IgD-negative memory B cell (primary cell): ENCODE results near the gene TAAR8. TPM values are rescaled to one million over a fixed set of nuclear protein-coding genes. Genes with fewer than 3 reads are reported as not detected.

Experiments used
- H3K27ac Mint-ChIP-seq, 3 donors: one replicate each; pipeline ENCODE4 v1.8.0; 2020 to 2022; ENCODE audit warnings: mild to moderate bottlenecking in 3 of 3, mixed read lengths in 3 of 3, moderate library complexity in 1 of 3
- H3K27me3 Mint-ChIP-seq: one replicate; pipeline ENCODE4 v1.8.0; 2021; ENCODE audit warnings: mixed read lengths
- H3K36me3 Mint-ChIP-seq: one replicate; pipeline ENCODE4 v1.8.0; 2020; ENCODE audit warnings: mild to moderate bottlenecking, mixed read lengths
- H3K4me1 Mint-ChIP-seq, 3 donors: one replicate each; pipeline ENCODE4 v1.8.0; 2020 to 2022; ENCODE audit warnings: mixed read lengths in 3 of 3, mild to moderate bottlenecking in 1 of 3
- H3K4me3 Mint-ChIP-seq, 4 donors: one replicate each; pipeline ENCODE4 v1.8.0; 2020 to 2022; ENCODE audit warnings: mild to moderate bottlenecking in 4 of 4, mixed read lengths in 4 of 4, moderate library complexity in 3 of 4
- H3K9me3 Mint-ChIP-seq, 3 donors: one replicate each; pipeline ENCODE4 v1.8.0; 2020 to 2021; ENCODE audit warnings: mixed read lengths in 3 of 3, mild to moderate bottlenecking in 1 of 3
- polyA plus RNA-seq: library from polyadenylated mRNA; unstranded; fragments of 300-500 nt; fragmentation: Illumina TruSeq; gene quantifications from one replicate; pipeline ENCODE4 v1.2.3, GENCODE V29; 2021

TAAR8 gene, protein sequence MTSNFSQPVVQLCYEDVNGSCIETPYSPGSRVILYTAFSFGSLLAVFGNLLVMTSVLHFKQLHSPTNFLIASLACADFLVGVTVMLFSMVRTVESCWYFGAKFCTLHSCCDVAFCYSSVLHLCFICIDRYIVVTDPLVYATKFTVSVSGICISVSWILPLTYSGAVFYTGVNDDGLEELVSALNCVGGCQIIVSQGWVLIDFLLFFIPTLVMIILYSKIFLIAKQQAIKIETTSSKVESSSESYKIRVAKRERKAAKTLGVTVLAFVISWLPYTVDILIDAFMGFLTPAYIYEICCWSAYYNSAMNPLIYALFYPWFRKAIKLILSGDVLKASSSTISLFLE
- not detected for polyA plus RNA-seq

DNA sequence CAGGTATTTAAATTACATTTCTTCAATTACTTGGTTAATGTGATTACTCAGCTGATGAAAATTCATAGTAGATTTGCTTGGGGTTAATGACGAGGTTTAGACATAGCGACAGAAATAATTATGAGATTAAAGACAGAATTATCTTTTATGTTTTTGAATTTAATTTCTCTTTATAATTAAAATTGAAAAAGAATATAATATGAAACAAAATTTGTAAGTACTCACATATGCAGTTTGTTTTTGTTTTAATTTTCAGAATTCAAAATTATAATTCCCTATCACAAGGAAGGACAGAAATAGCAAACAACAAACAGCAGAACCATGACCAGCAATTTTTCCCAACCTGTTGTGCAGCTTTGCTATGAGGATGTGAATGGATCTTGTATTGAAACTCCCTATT is at the start of gene TAAR8:
Gene TAAR8, plus strand, starts transcription at position 301 of the 400 bp plus-strand sequence. Its CDS starts 21 bp downstream, at position 322.
- Mint-ChIP-seq H3K27ac (no peak within 1 kb of the TSS), H3K9me3 (no peaks in the 10 kb centered on the region), H3K4me3 (no peak within 1 kb of the TSS), H3K36me3 (no peaks in the 10 kb centered on the region), H3K27me3 (peaks cover 7% of the 10 kb centered on the region), H3K4me1 (peaks cover 0 to 5% (median 0%) of the 10 kb centered on the region in 3 donors)

DNA sequence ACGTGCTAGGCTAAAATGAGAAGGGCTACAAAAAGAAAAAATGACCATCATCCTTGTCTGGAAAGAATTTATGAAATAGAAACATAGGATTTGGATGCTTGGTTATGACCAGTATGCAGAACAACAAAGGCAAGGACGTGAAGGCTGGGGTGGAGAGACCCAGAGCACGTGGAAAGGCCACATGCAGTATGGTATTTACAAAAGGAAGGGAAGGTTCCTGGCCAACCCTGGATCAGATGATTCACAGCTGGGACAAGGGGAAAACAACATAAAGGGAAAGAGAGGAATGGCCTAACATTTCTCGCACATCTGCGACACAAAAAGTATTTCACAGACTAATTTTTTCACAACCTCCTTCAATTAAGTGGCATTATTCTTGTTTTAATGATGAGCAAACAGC is 47.7 kb upstream of the TAAR8 start:
- H3K27ac Mint-ChIP-seq = peak overlapping the region; percentile 18 to 72 (median 65)
- H3K4me1 Mint-ChIP-seq = peaks cover 64 to 79% (median 73%) of the 10 kb centered on the region in 3 donors
- no peaks in the 10 kb centered on the region for H3K27me3 Mint-ChIP-seq
- H3K4me3 Mint-ChIP-seq = peak overlapping the region; percentile 13 to 74 (median 58)
- no peaks in the 10 kb centered on the region for H3K9me3 Mint-ChIP-seq
- peaks cover 8% of the 10 kb centered on the region for H3K36me3 Mint-ChIP-seq

DNA sequence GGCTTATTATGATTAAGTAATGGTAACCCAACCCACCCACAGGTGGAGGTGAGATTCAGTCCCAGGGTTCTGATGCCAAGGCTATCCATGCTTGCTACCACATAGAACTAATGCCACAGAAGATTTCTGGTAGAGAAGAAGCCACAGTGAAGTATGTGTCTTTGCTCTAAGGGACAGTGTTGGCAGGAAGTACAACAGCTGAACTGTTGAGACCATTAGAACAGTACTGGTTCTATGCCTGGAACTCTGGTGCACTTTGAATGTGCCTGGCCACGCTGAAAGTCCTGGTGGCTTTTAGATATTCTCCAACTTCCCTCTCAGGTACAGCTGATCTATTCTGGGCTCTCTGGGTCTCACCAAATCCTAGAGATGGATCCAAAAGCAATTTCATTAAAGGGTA is 47.3 kb upstream of the TAAR8 start:
- H3K9me3 Mint-ChIP-seq = no peaks in the 10 kb centered on the region
- H3K27ac Mint-ChIP-seq = peak overlapping the region; percentile 48 to 72 (median 71)
- peaks cover 62 to 76% (median 72%) of the 10 kb centered on the region in 3 donors for H3K4me1 Mint-ChIP-seq
- H3K27me3 Mint-ChIP-seq = no peaks in the 10 kb centered on the region
- peaks cover 6% of the 10 kb centered on the region for H3K36me3 Mint-ChIP-seq
- H3K4me3 Mint-ChIP-seq = peak overlapping the region in 3 of 4 donors; percentile 52 to 74 (median 70)

DNA sequence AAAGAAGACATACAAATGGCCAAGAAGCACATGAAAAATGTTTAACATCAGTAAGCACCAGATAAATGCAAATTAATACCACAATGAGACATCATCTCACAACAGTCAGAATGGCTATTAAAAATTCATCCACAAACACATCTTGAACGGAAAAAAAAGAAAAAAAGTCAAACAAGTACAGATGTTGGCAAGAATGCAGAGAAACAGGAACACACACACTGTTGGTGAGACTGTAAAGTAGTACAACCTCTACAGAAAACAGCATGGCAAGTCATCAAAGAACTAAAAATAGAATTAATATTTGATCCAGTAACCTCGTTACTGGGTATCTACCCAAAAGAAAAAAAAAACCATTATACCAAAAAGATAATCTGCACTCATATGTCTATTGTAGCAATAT is 46.0 kb upstream of the TAAR8 start:
- Mint-ChIP-seq H3K9me3 (no peaks in the 10 kb centered on the region), H3K36me3 (peaks cover 5% of the 10 kb centered on the region), H3K27ac (peak overlapping the region in 2 of 3 donors; percentile 26 to 82), H3K4me1 (peaks cover 65 to 76% (median 73%) of the 10 kb centered on the region in 3 donors), H3K27me3 (no peaks in the 10 kb centered on the region), H3K4me3 (peak overlapping the region; percentile 1 to 85 (median 44))

DNA sequence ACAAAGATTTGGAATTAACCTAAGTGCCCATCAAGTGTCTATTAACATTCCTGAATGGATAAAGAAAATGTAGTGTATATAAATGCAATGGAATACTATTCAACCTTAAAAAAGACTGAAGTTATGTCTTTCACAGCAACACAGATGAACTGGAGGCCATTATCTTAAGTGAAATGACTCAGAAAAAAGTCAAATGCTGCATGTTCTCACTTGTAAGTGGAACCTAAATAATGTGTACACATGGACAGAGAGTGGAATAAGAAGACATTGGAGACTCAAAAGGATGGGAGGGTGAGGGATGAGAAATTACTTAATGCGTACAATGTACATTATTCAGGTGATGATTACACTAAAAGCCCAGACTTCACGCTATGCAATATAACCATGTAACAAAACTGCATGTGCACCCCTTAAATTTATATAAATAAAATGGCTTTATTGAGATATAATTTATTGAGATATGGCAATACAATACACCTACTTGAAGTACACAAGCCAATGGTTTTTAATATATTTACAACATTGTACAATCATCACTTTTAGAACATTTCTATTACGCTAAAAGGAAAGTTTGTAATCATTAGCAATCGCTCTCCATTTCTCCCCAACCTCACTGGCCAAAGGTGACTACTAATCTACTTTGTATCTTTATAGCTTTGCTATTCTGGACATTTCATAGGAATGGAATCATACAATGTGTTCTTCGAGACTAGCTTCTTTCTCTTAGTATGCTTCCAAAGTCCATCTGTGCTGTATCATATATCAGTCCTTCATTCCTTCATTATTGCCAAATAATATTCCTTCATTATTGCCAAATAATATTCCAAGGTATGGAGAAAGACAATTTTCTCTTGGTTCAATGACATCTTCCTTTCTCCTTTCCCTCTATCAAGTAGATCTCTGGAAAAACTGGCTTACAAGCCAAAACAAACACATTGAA is 45.3 kb upstream of the TAAR8 start:
- Mint-ChIP-seq H3K27ac (peak overlapping the region; percentile 26 to 60 (median 34)), H3K4me1 (peaks cover 61 to 71% (median 68%) of the 10 kb centered on the region in 3 donors), H3K9me3 (no peaks in the 10 kb centered on the region), H3K36me3 (peaks cover 2% of the 10 kb centered on the region), H3K27me3 (no peaks in the 10 kb centered on the region), H3K4me3 (peak overlapping the region in 3 of 4 donors; percentile 67 to 85 (median 67))

DNA sequence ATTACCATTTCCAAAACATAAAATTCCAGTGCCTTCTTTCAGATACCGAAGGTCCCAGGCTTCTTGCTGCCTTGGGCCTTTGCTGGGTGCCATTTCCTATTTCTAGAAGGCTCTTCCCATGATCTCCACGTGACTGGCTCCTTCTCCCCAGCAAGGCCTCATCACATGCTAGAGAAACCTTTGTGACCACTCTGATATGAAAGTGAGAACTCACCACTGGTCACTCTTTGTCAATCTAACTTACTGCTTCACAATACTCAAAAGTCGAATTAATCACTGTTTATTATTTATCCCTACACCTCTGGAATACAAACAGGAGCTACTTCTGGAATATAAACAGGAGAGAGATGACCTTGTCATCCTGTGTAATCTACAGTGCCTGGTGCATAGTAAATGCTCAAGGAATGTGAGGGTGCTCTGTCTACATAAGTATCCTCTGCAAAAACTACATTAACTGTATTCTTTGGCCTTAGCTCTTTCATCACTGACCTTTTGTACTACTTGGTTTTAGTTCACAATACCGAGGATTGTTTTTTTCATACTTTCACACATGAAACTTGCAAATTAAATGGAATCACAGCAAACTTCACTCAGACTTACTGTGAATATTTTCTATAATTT is 41.2 kb upstream of the TAAR8 start:
- Mint-ChIP-seq H3K36me3 (peaks cover 2% of the 10 kb centered on the region), H3K4me3 (peak overlapping the region; percentile 92 to 96 (median 94)), H3K27me3 (no peaks in the 10 kb centered on the region), H3K9me3 (no peaks in the 10 kb centered on the region), H3K4me1 (peaks cover 49 to 53% (median 52%) of the 10 kb centered on the region in 3 donors), H3K27ac (peak overlapping the region; percentile 81 to 93 (median 89))

DNA sequence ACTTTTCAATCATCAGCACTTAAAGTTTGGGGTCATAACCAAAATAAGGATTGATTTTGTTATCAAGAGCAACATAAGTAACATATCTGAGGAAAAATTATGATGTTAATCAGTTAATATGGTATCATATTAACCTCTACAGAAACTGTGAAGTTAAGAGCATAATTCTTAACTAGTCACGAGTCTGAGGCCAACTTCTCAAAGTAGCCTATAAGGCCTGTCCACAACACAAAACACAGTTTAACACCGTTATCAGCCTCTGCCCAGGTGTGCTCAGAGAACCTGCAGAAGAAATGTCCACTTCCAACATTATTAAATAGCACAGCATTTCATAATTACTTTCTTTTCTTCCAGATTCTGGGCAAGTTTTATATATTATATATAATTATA is 40.6 kb upstream of the TAAR8 start:
- peak overlapping the region; percentile 92 to 96 (median 94) for H3K4me3 Mint-ChIP-seq
- peak overlapping the region; percentile 81 to 93 (median 89) for H3K27ac Mint-ChIP-seq
- H3K4me1 Mint-ChIP-seq = peaks cover 44 to 48% (median 47%) of the 10 kb centered on the region in 3 donors
- no peaks in the 10 kb centered on the region for H3K9me3 Mint-ChIP-seq
- H3K27me3 Mint-ChIP-seq = no peaks in the 10 kb centered on the region
- peaks cover 2% of the 10 kb centered on the region for H3K36me3 Mint-ChIP-seq

DNA sequence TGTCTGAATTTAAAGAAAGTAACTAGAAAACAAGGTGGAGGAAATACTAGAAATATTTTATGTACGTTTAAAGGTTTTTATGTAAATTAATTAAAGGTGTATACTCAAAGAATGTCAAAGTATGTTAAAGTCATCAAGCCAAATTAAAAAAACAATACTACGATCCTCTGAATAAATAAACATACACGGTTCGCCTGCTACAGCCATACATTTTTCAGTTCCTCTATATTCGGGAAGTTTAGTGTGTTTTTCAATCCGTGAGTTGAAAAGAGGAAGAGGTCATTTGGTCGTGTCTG is 40.2 kb upstream of the TAAR8 start:
- peaks cover 41 to 45% (median 44%) of the 10 kb centered on the region in 3 donors for H3K4me1 Mint-ChIP-seq
- H3K4me3 Mint-ChIP-seq = peak overlapping the region; percentile 92 to 96 (median 94)
- no peaks in the 10 kb centered on the region for H3K9me3 Mint-ChIP-seq
- H3K27ac Mint-ChIP-seq = peak overlapping the region; percentile 93 to 94 (median 93)
- H3K27me3 Mint-ChIP-seq = no peaks in the 10 kb centered on the region
- H3K36me3 Mint-ChIP-seq = peaks cover 2% of the 10 kb centered on the region

DNA sequence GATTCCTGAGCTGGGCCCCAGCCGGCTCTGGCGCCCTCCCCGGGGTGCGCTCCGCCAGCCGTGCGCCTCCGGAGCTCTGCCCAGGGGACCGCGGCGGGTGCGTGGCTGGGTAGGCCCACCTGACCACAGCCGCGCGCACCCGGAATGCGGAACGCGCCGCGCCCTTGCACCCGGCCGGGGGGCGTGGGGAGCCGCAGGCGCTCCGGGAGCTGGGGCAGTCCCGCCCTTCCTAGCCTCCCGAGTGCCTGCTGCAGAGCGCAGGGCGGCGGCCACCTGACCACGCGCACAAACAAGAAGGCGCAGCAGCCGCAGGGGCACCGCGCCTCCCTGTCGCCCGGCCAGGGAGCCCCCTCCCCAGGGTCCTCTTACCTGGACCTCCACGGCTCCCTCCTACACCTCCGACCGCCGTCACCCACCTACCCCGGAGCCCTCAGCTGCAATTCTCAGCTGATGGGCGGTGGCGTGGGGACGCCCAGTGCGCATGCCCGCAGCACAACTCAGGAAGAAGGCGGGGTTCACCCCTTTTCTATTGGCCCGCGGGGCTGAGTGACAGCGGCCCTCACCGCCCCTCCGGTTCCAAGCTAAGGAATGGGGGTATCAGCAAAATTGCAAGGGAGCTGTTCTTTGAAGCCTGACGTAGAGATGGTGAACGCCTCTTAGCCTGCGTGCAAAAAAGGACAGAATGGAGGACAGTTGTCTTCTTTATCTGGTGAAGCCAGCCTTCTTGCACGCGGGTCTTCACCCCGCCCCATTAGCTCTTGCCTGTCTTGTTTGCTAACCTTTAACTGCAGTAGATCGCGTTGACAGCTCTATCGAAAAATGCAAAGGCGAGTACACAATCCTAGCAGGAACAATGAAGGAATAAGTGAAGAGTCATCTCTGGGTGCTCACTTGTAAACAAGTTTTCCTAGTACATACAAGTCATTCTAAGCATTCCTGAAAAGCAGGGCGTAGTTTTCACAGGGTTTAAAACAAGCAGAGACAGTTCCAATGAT is 39.5 kb upstream of the TAAR8 start, which contains the start of gene STX7:
Gene STX7, minus strand, starts transcription at position 479 of the 995 bp plus-strand sequence. CDS start 9,586 bp downstream, outside the sequence.
- peak within 1 kb of the TSS; percentile 96 to 100 (median 96) for H3K4me3 Mint-ChIP-seq
- H3K9me3 Mint-ChIP-seq = no peaks in the 10 kb centered on the region
- H3K4me1 Mint-ChIP-seq = peaks cover 35 to 39% (median 38%) of the 10 kb centered on the region in 3 donors
- no peaks in the 10 kb centered on the region for H3K27me3 Mint-ChIP-seq
- peak within 1 kb of the TSS; percentile 93 to 96 (median 94) for H3K27ac Mint-ChIP-seq
- H3K36me3 Mint-ChIP-seq = peaks cover 2% of the 10 kb centered on the region

DNA sequence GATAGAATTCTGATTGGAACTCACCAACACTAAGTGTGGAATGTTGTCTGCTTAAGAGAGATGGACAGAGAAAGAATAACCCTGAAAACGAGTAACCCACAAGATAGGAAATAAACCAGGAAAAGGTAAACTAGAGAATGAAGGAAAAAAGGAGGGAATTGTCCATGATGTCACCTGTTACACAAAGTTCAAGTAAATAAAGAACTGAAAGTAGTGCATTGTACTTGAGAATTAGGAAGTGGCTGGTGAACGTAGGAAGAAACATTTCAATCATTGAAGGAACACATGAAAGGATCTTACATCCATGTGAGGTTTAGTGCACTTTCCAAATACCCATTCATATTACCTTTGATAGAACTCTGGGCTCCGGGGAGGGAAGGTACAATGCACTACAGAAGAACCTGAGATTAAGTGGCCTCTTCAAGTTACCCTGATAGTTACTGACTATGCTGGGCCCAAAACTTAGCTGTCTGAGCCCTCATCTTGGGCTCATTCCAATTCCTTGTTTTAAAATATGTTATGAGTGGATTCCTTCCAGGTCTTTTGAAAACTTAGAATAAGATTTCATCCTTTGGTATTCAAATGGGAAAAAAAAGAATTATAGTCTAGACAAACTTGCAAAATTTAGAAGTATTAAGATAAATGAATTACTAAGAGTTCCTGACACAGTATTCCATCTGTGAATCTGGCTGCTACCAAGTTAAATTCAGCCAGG is 38.5 kb upstream of the TAAR8 start:
- Mint-ChIP-seq H3K27me3 (no peaks in the 10 kb centered on the region), H3K9me3 (no peaks in the 10 kb centered on the region), H3K4me3 (peak overlapping the region; percentile 96 to 100 (median 96)), H3K4me1 (peaks cover 28 to 29% (median 28%) of the 10 kb centered on the region in 3 donors), H3K27ac (peak overlapping the region; percentile 93 to 96 (median 94)), H3K36me3 (no peaks in the 10 kb centered on the region)

DNA sequence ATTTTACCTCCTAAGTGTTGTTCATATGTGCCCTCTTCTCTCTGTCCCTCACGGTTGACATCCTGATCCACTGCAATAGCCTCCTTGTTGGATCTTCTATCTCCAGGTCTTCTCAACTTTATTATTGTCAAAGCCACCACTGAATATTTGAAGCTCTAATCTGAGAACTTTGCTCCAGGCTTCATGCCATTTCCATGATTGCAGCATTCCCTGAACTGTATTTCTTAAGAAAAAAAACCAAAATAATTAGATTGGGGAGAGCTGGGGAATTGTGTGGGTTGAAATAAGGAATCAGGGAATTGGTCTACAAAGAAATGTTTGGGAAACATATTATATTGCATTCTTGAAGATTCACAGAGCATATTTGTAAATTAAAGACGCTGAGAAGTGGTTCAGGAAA is 37.1 kb upstream of the TAAR8 start:
- Mint-ChIP-seq H3K36me3 (no peaks in the 10 kb centered on the region), H3K9me3 (no peaks in the 10 kb centered on the region), H3K27me3 (no peaks in the 10 kb centered on the region), H3K27ac (no peak overlapping the region), H3K4me3 (peak overlapping the region in 1 of 4 donors; percentile 23), H3K4me1 (peaks cover 23 to 25% (median 24%) of the 10 kb centered on the region in 3 donors)

DNA sequence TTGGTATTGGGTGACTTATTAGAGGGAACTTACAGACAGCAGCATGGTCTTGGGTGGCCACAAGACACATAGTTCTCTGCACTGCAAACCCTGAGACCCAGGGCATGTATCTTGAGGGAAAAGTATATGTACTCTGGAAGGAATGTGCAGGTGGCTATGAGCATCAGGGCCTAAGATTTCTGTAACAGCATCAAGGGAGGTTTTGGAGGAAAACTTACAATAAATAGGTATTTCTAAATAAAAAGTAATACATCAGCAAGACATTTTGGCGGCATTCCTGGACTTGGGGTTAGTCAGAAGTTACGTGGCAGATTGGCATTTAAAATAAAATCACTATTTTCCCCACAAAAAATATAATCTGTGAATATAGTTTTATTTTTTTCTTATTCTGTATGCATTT is 31.5 kb upstream of the TAAR8 start:
- no peak overlapping the region for H3K27ac Mint-ChIP-seq
- H3K9me3 Mint-ChIP-seq = no peaks in the 10 kb centered on the region
- H3K4me3 Mint-ChIP-seq = no peak overlapping the region
- peaks cover 1% of the 10 kb centered on the region for H3K27me3 Mint-ChIP-seq
- H3K4me1 Mint-ChIP-seq = no peaks in the 10 kb centered on the region
- H3K36me3 Mint-ChIP-seq = no peaks in the 10 kb centered on the region

DNA sequence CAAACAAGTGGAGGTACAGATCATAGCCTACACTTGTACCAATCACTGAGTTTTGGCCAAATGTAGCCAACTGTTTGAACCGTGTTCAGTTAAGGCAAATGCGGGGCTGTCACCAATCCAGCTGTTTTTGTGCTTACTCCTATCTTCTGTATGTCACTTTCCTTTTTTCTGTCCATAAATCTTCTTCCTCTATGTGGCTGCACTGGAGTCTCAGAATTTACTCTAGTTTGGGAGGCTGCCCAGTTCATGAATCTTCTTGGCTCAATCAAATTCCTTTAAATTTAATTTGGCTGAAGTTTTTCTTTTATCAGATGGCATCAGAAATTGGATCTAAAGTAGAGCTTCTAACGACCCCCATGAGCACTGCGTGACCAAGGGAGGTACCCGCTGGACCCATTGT is 27.8 kb upstream of the TAAR8 start:
- Mint-ChIP-seq H3K9me3 (peaks cover 0 to 2% (median 0%) of the 10 kb centered on the region in 3 donors), H3K27ac (no peak overlapping the region), H3K4me3 (no peak overlapping the region), H3K4me1 (peaks cover 0 to 7% (median 1%) of the 10 kb centered on the region in 3 donors), H3K36me3 (no peaks in the 10 kb centered on the region), H3K27me3 (peaks cover 1% of the 10 kb centered on the region)
